ENCODE measurements around the gene PRRG1.
"Not testable (repeated sequence)": the region's sequence is repeated elsewhere in the genome, so short reads cannot be mapped to it uniquely, and the experiment has no call there.

Gene PRRG1

DNA sequence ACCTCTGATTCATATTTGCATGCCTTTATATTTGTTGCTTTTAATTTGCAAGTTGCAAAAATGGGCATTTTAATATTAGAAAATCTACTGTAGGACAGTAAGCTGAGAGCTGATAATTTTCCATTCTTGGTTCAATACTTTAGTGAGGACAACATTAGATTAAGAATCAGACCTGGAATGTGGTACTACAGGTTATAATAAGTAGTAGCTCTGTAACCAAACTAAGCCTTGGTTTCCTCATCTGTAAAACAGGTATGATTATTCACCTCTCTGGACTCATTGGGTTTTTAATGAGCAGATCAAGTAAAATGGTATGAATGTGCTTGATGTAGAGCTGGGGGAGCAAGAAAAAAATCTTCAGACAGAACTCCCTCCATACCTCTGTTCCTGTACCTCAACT lies 31.1 kb downstream of the PRRG1 start:
- DNase-seq: no peak

GRCh38 chrX:37380924-37381323 lies 31.8 kb downstream of the PRRG1 start:
- no peak for DNase-seq

- DNase-seq: no peak
Measured at GRCh38 chrX:37383313-37383712, 34.1 kb downstream of the PRRG1 start.

GRCh38 chrX:37388413-37388812 lies 39.2 kb downstream of the PRRG1 start:
- DNase-seq: no peak

- DNase-seq: no peak
Measured at GRCh38 chrX:37405956-37406355, 56.8 kb downstream of the PRRG1 start.

GRCh38 chrX:37407736-37408135 lies 58.6 kb downstream of the PRRG1 start:
- no peak for DNase-seq

GRCh38 chrX:37409278-37409677 lies 60.1 kb downstream of the PRRG1 start:
- no peak for DNase-seq

DNA sequence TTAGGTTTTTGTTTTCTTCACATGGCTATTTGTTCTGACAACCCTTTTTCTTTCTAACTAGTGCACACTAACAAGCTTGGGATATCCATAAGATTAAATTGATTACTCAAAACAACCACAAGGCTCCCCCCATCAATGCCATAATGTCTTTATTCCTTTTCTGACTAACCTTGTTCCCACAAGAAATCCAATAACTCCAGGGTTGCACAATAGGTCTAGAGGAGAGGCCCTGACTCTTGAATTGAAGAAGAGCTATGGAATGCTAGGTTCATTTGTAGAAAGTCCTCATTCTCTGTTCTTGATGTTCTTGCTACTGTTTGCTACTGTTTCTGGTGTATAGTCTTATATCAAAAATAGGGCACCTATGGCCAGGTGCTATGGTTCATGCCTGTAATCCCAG lies 71.0 kb downstream of the PRRG1 start:
- DNase-seq: no peak

DNA sequence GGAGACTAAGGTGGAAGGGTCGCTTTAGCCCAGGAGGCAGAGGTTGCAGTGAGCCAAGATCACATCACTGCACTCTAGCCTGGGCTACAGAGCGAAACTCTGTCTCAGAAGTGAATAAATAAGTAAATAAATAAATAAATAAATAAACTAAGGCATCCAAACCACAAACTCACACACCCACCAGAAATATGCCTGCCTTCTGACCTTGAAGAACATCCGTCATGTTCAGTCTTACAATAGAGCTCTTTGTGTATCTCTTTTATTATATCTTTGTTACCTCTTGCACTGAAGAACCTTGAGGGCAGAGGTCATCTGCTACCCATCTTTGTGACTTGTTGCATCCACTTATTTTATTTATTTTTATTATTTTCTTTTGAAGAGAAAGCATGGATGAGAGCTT lies 71.6 kb downstream of the PRRG1 start:
- no peak for DNase-seq

DNA sequence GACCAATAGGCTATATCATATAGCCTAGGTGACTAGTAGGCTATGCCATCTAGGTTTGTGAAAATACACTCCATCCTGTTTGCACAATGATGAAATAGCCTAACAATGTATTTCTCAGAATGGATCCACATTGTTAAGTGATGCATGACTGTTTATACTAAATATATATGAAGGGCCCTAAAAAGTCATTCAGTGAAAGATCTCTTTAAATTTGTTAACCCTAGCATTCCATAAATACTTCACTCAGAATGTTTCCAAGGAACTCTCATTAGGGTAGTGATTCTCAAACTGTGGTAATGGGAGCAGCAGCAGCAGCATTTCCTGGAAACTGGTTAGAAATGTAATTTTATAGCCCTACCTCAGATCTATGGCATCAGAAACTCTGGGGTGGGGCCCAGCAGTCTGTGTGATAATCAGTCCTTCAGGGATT lies 74.9 kb downstream of the PRRG1 start:
- DNase-seq: no peak

DNA sequence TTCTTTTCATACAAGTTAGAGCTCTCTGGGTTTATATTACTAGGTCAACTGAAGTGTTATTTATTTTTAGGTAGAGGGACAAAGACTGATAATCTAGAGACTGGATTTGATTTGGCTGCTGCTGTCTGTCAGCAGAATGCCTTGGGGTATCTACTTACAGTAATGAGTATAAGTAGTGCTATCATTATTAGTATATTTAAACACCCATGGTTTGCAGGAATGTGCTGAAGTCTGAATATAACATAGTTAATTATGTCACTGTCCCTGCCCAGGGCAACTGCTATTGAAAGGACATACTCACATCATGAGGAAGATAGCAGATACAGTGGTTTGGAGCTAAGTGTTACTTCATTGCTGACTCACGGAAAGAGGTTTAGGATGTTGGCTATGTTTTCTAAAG lies 76.2 kb downstream of the PRRG1 start:
- no peak for DNase-seq

DNA sequence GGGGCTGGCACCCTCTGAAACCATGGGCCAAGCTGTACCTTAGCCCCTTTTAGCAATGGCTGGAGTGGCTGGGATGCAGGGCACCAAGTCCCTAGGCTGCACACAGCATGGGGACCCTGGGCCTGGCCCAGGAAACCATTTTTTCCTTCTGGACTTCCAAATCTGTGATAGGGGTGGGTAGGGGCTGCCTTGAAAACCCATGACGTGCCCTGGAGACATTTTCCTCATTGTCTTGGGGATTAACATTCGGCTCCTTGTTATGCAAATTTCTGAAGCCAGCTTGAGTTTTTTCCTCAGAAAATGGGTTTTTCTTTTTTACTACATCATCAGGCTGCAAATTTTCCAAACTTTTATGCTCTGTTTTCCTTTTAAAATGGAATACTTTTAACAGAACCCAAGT lies 79.8 kb downstream of the PRRG1 start:
- DNase-seq: not testable (repeated sequence)

DNA sequence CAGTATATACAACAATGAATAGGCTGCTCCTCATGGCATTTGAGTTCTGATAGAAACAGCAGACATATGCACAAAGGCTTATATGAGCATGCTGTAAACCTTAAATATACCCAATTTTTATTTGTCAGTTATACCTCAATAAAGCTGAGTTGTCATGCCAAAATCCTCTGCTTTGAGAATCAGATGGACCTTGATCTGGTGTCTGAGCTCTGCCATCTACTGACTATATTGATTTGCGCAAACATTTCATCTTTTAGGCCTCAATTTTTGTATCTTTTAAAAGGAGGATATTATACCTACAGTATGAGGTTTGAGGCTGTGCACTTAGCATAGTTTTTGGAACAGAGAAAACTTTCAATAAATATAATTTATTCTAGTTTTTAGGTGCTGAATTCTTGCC lies 85.2 kb downstream of the PRRG1 start:
- no peak for DNase-seq

GRCh38 chrX:37437160-37437559 lies 88.0 kb downstream of the PRRG1 start:
- no peak for DNase-seq

DNA sequence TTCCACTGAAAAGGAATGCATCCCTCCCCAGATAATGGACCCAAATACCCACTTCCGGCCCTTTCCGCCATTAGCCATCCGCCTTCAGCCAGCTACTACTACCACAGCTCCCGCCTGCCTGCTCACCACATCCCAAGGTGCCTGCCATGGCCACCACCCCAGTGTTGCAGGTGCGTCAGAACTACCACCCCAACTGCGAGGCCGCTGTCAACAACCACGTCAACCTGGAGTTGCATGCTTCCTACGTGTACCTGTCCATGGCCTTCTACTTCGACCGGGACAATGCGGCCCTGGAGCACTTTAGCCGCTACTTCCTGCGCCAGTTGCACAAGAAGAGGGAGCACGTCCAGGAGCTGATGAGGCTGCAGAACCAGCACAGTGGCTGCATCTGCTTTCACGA lies 92.2 kb downstream of the PRRG1 start:
- DNase-seq: no peak

- DNase-seq: no peak
Measured at GRCh38 chrX:37445182-37445581, 96.0 kb downstream of the PRRG1 start.

GRCh38 chrX:37453821-37454220 lies 104.7 kb downstream of the PRRG1 start:
- DNase-seq: no peak

- no peak for DNase-seq
Measured at GRCh38 chrX:37454537-37455285, 105.5 kb downstream of the PRRG1 start.

DNA sequence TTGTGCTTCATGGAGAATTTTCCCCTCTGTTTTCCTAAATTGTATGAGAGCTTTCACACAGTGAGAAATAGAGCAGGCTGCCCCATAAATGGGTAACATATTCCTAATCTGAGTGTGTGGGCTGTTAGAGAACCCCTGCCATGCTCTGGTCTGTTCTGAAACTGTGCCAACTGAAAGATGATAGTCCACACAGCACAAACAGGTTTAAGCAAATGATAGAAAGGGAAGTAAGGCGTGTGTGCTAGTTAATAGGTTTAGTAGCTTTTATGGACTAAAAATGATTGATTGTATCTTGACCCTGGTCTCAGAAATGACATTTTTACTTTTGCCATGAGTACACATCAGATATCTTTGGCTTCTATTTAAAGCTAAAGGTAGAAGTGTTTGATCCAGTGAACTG lies 106.2 kb downstream of the PRRG1 start:
- no peak for DNase-seq

GRCh38 chrX:37460285-37460684 lies 111.1 kb downstream of the PRRG1 start:
- DNase-seq: not testable (repeated sequence)

DNA sequence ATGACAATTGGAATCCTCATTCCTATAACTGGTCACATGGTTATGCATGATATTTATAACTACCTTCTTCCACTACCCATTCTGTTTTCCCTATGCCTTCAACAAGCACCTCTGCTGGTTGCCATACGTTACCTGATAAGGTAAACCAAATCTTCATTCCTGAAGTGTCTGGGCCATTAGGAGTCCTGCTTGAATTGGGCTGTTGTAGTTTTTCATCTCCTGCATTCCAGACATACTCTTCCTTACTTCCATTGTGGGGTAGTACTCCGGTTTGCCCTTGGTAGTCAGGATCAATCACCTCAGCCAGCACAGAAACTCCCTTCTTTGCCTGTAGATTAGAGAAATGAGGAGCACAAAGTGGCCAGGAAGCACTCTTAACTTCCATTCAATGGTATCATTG lies 113.2 kb downstream of the PRRG1 start:
- DNase-seq: no peak

DNA sequence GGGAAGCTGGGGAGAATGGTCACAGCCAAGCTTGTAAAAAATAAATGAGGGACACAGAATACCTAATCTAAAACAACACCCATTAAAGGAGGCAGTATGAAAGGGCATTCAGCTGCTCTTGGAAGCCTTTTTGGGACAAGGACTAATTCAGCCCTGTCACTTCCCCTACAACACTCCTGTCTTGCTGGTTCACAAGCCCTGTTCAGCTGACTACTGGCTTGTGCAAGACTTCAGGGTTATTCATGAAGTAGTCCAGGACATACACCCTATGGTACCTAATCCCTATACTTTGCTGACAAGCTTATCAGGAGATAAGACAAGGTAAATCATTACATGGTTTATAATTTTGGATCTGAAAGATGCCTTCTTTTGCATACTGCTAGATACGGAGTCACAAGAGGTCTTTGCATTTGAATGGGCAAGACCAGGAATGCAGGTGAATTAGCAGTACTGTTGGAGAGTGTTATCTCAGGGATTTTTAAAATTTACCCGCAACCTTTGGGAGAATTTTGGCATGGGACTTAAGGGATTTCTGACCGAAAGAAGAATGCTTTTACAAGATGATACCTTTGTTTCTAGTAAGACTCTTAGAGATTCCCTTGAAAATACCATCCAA lies 119.1 kb downstream of the PRRG1 start:
- no peak for DNase-seq

- DNase-seq: no peak
Measured at GRCh38 chrX:37470711-37471110, 121.5 kb downstream of the PRRG1 start.

GRCh38 chrX:37472836-37473235 lies 123.7 kb downstream of the PRRG1 start:
- no peak for DNase-seq

- DNase-seq: no peak
Measured at GRCh38 chrX:37474478-37474877, 125.3 kb downstream of the PRRG1 start.

Data from stimulated activated CD4-positive, alpha-beta T cell treated with anti-CD3 and anti-CD28 coated beads, Interleukin-4, amount 100 ng/mL, for 24 hours (primary cell).